HCEC 1CT (cell line): ENCODE measurements around the gene OGA.

Source experiments
- DNase-seq: peaks from one replicate; pipeline ENCODE4 v3.0.0-alpha.2; 2017

The OGA gene

GRCh38 chr10:101834341-101834740 is 16.1 kb upstream of the OGA start:
- no peak for DNase-seq

- no peak for DNase-seq
Observed at GRCh38 chr10:101833466-101833865, 15.2 kb upstream of the OGA start.

GRCh38 chr10:101832325-101832771 is 14.1 kb upstream of the OGA start:
- no peak for DNase-seq

GRCh38 chr10:101831169-101831811 is 13.0 kb upstream of the OGA start:
- no peak for DNase-seq

- peak; percentile 90 for DNase-seq
Observed at GRCh38 chr10:101830322-101831168, 12.3 kb upstream of the OGA start.

GRCh38 chr10:101829561-101830315 is 11.5 kb upstream of the OGA start:
- DNase-seq, result no peak

- no peak for DNase-seq
Observed at GRCh38 chr10:101828766-101829551, 10.7 kb upstream of the OGA start.

GRCh38 chr10:101827919-101828600 is 9.8 kb upstream of the OGA start:
- DNase-seq, result no peak

GRCh38 chr10:101826852-101827434 is 8.7 kb upstream of the OGA start:
- DNase-seq, result no peak

GRCh38 chr10:101824736-101825135 is 6.5 kb upstream of the OGA start:
- no peak for DNase-seq

- no peak for DNase-seq
Observed at GRCh38 chr10:101818872-101819633, 809 bp upstream of the OGA start.

GRCh38 chr10:101817337-101818118 is 716 bp downstream of the OGA start:
- DNase-seq, result peak; percentile 92

GRCh38 chr10:101816913-101817336 is 1.3 kb downstream of the OGA start:
- no peak for DNase-seq

GRCh38 chr10:101816376-101816775 is 1.9 kb downstream of the OGA start:
- DNase-seq, result no peak

GRCh38 chr10:101814466-101815071 is 3.7 kb downstream of the OGA start:
- no peak for DNase-seq

- no peak for DNase-seq
Observed at GRCh38 chr10:101812606-101813005, 5.6 kb downstream of the OGA start.

- no peak for DNase-seq
Observed at GRCh38 chr10:101807158-101807557, 11.1 kb downstream of the OGA start.

GRCh38 chr10:101803511-101803910 is 14.7 kb downstream of the OGA start:
- peak; percentile 84 for DNase-seq

- no peak for DNase-seq
Observed at GRCh38 chr10:101797403-101798059, 20.7 kb downstream of the OGA start.
